Stimulated activated CD4-positive, alpha-beta T cell treated with anti-CD3 and anti-CD28 coated beads, Interleukin-4, amount 100 ng/mL, for 1 hour (primary cell): Measurements from ENCODE around the gene KIF21A.

Experiments
- DNase-seq: peaks from one replicate; pipeline ENCODE4 v3.0.0-alpha.2; 2020

Gene KIF21A

DNA sequence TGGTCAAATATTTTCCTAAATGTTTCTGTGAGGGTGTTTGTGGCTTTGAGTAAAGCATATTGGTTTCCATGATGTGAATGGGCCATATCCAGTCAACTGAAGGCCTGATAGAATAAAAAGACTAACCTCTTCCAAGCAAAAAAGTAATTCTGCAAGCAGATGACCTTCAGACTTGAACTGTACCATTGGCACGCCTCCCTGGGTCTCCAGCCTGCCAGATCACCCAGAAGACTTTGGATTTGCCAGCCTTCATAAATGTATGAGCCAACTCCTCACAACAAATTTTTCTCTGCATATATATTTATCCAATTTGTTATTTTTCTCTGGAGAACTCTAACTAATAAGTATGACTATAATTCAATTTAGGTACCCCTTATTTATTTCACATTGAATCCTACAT is 190.3 kb downstream of the KIF21A start:
- DNase-seq, result no peak
